OCI-LY3 (cell line): ENCODE data around the gene ENKD1.

Experiments
- H2AFZ ChIP-seq: fragments of 200-600, 300-600 bp; shearing (Covaris generic); 2 replicates; pipeline ENCODE4 v1.6.0; 2014; ENCODE audit warnings: antibody characterized with exemption, low read depth, low read length
- H3K27ac ChIP-seq: fragments of 200-600, 300-600 bp; sonication (generic); 2 replicates; pipeline ENCODE4 v1.5.1; 2014; ENCODE audit warnings: mild to moderate bottlenecking, low read length, moderate library complexity, mixed read lengths
- H3K27me3 ChIP-seq: fragments of 200-600, 300-600 bp; sonication (generic); 2 replicates; pipeline ENCODE4 v1.6.1; 2014; ENCODE audit warnings: low read depth, low read length, mixed read lengths
- H3K36me3 ChIP-seq: fragments of 200-600, 300-600 bp; sonication (generic); replicated peaks from 2 replicates; pipeline ENCODE3; 2014; ENCODE audit warnings: low read depth, low read length, mixed read lengths
- H3K4me1 ChIP-seq: fragments of 300-600, 200-600 bp; sonication (generic); 2 replicates; pipeline ENCODE4 v1.6.1; 2014; ENCODE audit warnings: low read length, mixed read lengths
- H3K4me2 ChIP-seq: fragments of 200-600, 300-600 bp; sonication (generic); 2 replicates; pipeline ENCODE4 v1.6.1; 2014; ENCODE audit warnings: low read length, mixed read lengths
- H3K4me3 ChIP-seq: fragments of 300-600, 200-600 bp; sonication (generic); 2 replicates; pipeline ENCODE4 v1.5.1; 2014; ENCODE audit warnings: antibody characterized with exemption, mild to moderate bottlenecking, low read length, moderate library complexity
- H3K79me2 ChIP-seq: fragments of 300-600, 200-600 bp; shearing (Covaris generic); 2 replicates; pipeline ENCODE4 v1.6.1; 2014; ENCODE audit warnings: mild to moderate bottlenecking, low read length, mixed read lengths
- H3K9ac ChIP-seq: fragments of 300-600, 200-600 bp; shearing (Covaris generic); 2 replicates; pipeline ENCODE4 v1.6.0; 2014; ENCODE audit warnings: mild to moderate bottlenecking, low read length, moderate library complexity
- H3K9me3 ChIP-seq: fragments of 200-600, 300-600 bp; shearing (Covaris generic); 2 replicates; pipeline ENCODE4 v1.6.1; 2014; ENCODE audit warnings: low read length, mixed read lengths; ENCODE audit not compliant: insufficient read depth
- H4K20me1 ChIP-seq: fragments of 200-600, 300-600 bp; sonication (generic); 2 replicates; pipeline ENCODE4 v1.6.1; 2016; ENCODE audit warnings: low read length, mixed read lengths; ENCODE audit not compliant: insufficient read depth
- CTCF ChIP-seq: fragments of 200-600, 300-600 bp; sonication (generic); IDR thresholded peaks from 2 replicates; pipeline ENCODE4 v1.5.1; 2014; ENCODE audit warnings: antibody characterized with exemption, low read length, low read depth
- EZH2phosphoT487 ChIP-seq: fragments of 200-600 bp; shearing (Covaris generic); IDR thresholded peaks from 2 replicates; pipeline ENCODE4 v1.6.1; 2018; ENCODE audit warnings: antibody characterized with exemption, mixed run types, low read depth

The ENKD1 gene

GRCh38 chr16:67667817-67668494 is 1.4 kb upstream of the ENKD1 start:
- Histone ChIP-seq H3K36me3 (no peaks in the 10 kb centered on the region), H3K27me3 (no peaks in the 10 kb centered on the region), H3K4me2 (peak overlapping the region; percentile 99), H3K27ac (peak overlapping the region; percentile 85), H3K9ac (peak overlapping the region; percentile 94), H4K20me1 (no peaks in the 10 kb centered on the region), H2AFZ (no peak overlapping the region), H3K4me3 (peak overlapping the region; percentile 92), H3K79me2 (no peaks in the 10 kb centered on the region), H3K9me3 (no peaks in the 10 kb centered on the region), H3K4me1 (peaks cover 43% of the 10 kb centered on the region)
- peak; percentile 76 for TF ChIP-seq CTCF
- TF ChIP-seq EZH2phosphoT487 = no peak

GRCh38 chr16:67667453-67667816 is 885 bp upstream of the ENKD1 start:
- H3K36me3 ChIP-seq = no peaks in the 10 kb centered on the region
- H3K27ac ChIP-seq = peak overlapping the region; percentile 85
- H3K27me3 ChIP-seq = no peaks in the 10 kb centered on the region
- peaks cover 38% of the 10 kb centered on the region for H3K4me1 ChIP-seq
- peak overlapping the region; percentile 99 for H3K4me2 ChIP-seq
- no peaks in the 10 kb centered on the region for H3K79me2 ChIP-seq
- no peak for TF ChIP-seq EZH2phosphoT487
- TF ChIP-seq CTCF = no peak
- peak overlapping the region; percentile 94 for H3K9ac ChIP-seq
- H4K20me1 ChIP-seq = no peaks in the 10 kb centered on the region
- H2AFZ ChIP-seq = 0 out of 2 replicates have a peak overlapping the region, but pooled peaks have one; percentile 80
- H3K4me3 ChIP-seq = peak overlapping the region; percentile 92
- no peaks in the 10 kb centered on the region for H3K9me3 ChIP-seq

GRCh38 chr16:67666032-67666551 is 458 bp downstream of the ENKD1 start:
- H3K4me3 ChIP-seq = peak overlapping the region; percentile 92
- no peaks in the 10 kb centered on the region for H3K36me3 ChIP-seq
- H3K27me3 ChIP-seq = no peaks in the 10 kb centered on the region
- H3K4me1 ChIP-seq = peaks cover 42% of the 10 kb centered on the region
- peak overlapping the region; percentile 99 for H3K4me2 ChIP-seq
- H4K20me1 ChIP-seq = no peaks in the 10 kb centered on the region
- no peak for TF ChIP-seq EZH2phosphoT487
- no peaks in the 10 kb centered on the region for H3K9me3 ChIP-seq
- no peaks in the 10 kb centered on the region for H3K79me2 ChIP-seq
- H2AFZ ChIP-seq = no peak overlapping the region
- peak overlapping the region; percentile 94 for H3K9ac ChIP-seq
- H3K27ac ChIP-seq = no peak overlapping the region

GRCh38 chr16:67665598-67665997 is 952 bp downstream of the ENKD1 start:
- peaks cover 44% of the 10 kb centered on the region for H3K4me1 ChIP-seq
- no peaks in the 10 kb centered on the region for H4K20me1 ChIP-seq
- no peak overlapping the region for H2AFZ ChIP-seq
- H3K9ac ChIP-seq = peak overlapping the region; percentile 94
- H3K36me3 ChIP-seq = no peaks in the 10 kb centered on the region
- peak overlapping the region; percentile 92 for H3K4me3 ChIP-seq
- peak overlapping the region; percentile 99 for H3K4me2 ChIP-seq
- no peaks in the 10 kb centered on the region for H3K79me2 ChIP-seq
- no peaks in the 10 kb centered on the region for H3K27me3 ChIP-seq
- H3K9me3 ChIP-seq = no peaks in the 10 kb centered on the region
- H3K27ac ChIP-seq = no peak overlapping the region
- no peak for TF ChIP-seq CTCF
- no peak for TF ChIP-seq EZH2phosphoT487
